SK-N-MC (cell line): ENCODE data around the gene CIROP.

Experiments used
- EZH2 ChIP-seq: fragments of 200-600 bp; sonication (generic); IDR thresholded peaks from one replicate; pipeline ENCODE4 v1.6.1; 2017; ENCODE audit warnings: antibody characterized with exemption
- FOXP2 ChIP-seq: optimal IDR thresholded peaks from 2 replicates; pipeline ENCODE3; 2011; ENCODE audit warnings: mild to moderate bottlenecking, moderate library complexity; ENCODE audit not compliant: insufficient read depth; ENCODE audit errors: extremely low read length, control extremely low read depth
- POLR2AphosphoS5 ChIP-seq: IDR thresholded peaks from 2 replicates; pipeline ENCODE4 v1.6.1; 2012; ENCODE audit warnings: mild to moderate bottlenecking, low read depth, low read length, borderline replicate concordance

- no peak for TF ChIP-seq POLR2AphosphoS5
- TF ChIP-seq EZH2 = no peak
- no peak for TF ChIP-seq FOXP2
These were observed 44.1 kb downstream of the CIROP start for GRCh38 chr14:23060536-23061260.
